HEK293 (cell line): Measurements from ENCODE around the gene DDAH1.
"Not testable (repeated sequence)": the region's sequence is repeated elsewhere in the genome, so short reads cannot be mapped to it uniquely, and the experiment has no call there.

Experiments
- CTCF ChIA-PET: fragments of 350-600 bp; formaldehyde crosslinking; extraction: SDS; loops from one replicate; lab custom pipeline; 2021; ENCODE audit warnings: antibody characterized with exemption; lab: Yijun Ruan, JAX
- POLR2A ChIA-PET: fragments of 300-600 bp; formaldehyde crosslinking; extraction: SDS; loops from one replicate; lab custom pipeline; 2020; ENCODE audit warnings: antibody characterized with exemption, inconsistent platforms; lab: Yijun Ruan, JAX
- H3K27ac ChIP-seq: fragments of 200-500 bp; sonication (Bioruptor generic); 2 replicates; pipeline ENCODE4 v1.5.1; 2014; ENCODE audit warnings: low read depth, low read length, control low read depth, inconsistent platforms; ENCODE audit errors: extremely low read depth
- H3K36me3 ChIP-seq, 2 experiments: fragments of 200-500 bp in 1 of 2; sonication (Bioruptor generic) in 1 of 2; 1 replicate in 1 of 2; 2 replicates in 1 of 2; pipeline ENCODE4 v1.5.1; 2014 to 2017; ENCODE audit warnings: inconsistent platforms in 2 of 2, low read length in 2 of 2; ENCODE audit not compliant: control insufficient read depth in 2 of 2, insufficient read depth in 1 of 2
- H3K4me1 ChIP-seq: fragments of 200-500 bp; sonication (Bioruptor generic); 2 replicates; pipeline ENCODE4 v1.5.1; 2014; ENCODE audit warnings: mild to moderate bottlenecking, low read length, inconsistent platforms; ENCODE audit not compliant: control insufficient read depth, insufficient read depth
- H3K4me3 ChIP-seq: 2 replicates; pipeline ENCODE4 v1.5.1; 2011; ENCODE audit warnings: low read depth, mild to moderate bottlenecking, control low read depth, low read length, moderate library complexity
- H3K9me3 ChIP-seq: fragments of 200-500 bp; sonication (Bioruptor generic); 2 replicates; pipeline ENCODE4 v1.5.1; 2014; ENCODE audit warnings: low read depth, low read length, inconsistent platforms; ENCODE audit not compliant: control insufficient read depth, insufficient read depth
- KLF8 ChIP-seq: fragments of 450-650 bp; formaldehyde crosslinking; IDR thresholded peaks from 2 replicates; pipeline ENCODE4 v1.5.1; 2016; ENCODE audit warnings: missing biosample characterization, missing genetic modification characterization
- SP7 ChIP-seq: fragments of 450-650 bp; formaldehyde crosslinking; IDR thresholded peaks from 2 replicates; pipeline ENCODE4 v1.5.1; 2016; ENCODE audit warnings: missing biosample characterization, missing genetic modification characterization
- ZFP41 ChIP-seq: fragments of 450-650 bp; formaldehyde crosslinking; IDR thresholded peaks from 2 replicates; pipeline ENCODE4 v1.5.1; 2016; ENCODE audit warnings: missing biosample characterization, missing genetic modification characterization, borderline replicate concordance
- ZNF146 ChIP-seq: fragments of 450-650 bp; formaldehyde crosslinking; IDR thresholded peaks from 2 replicates; pipeline ENCODE4 v1.5.1; 2016; ENCODE audit warnings: missing biosample characterization, missing genetic modification characterization
- ZNF2 ChIP-seq: fragments of 450-650 bp; formaldehyde crosslinking; IDR thresholded peaks from 2 replicates; pipeline ENCODE4 v1.5.1; 2016; ENCODE audit warnings: missing biosample characterization, missing genetic modification characterization
- ZNF23 ChIP-seq: fragments of 450-650 bp; formaldehyde crosslinking; IDR thresholded peaks from 2 replicates; pipeline ENCODE4 v1.5.1; 2016; ENCODE audit warnings: missing biosample characterization, missing genetic modification characterization, borderline replicate concordance
- ZNF274 ChIP-seq, 2 experiments: fragments of 200-500 bp in 1 of 2; fragments of 450-650 bp in 1 of 2; sonication (Bioruptor generic) in 1 of 2; formaldehyde crosslinking in 1 of 2; IDR thresholded peaks; 2 replicates each; pipeline versions ENCODE4 v1.5.1 to v1.6.1; 2014 to 2016; ENCODE audit warnings: borderline replicate concordance in 1 of 2, inconsistent platforms in 1 of 2, low read length in 1 of 2, missing biosample characterization in 1 of 2, missing genetic modification characterization in 1 of 2
- ZNF292 ChIP-seq: fragments of 450-650 bp; formaldehyde crosslinking; IDR thresholded peaks from 2 replicates; pipeline ENCODE4 v1.5.1; 2016; ENCODE audit warnings: low read depth, missing biosample characterization, missing genetic modification characterization, borderline replicate concordance
- ZNF394 ChIP-seq: fragments of 450-650 bp; formaldehyde crosslinking; IDR thresholded peaks from 2 replicates; pipeline ENCODE4 v1.5.1; 2016; ENCODE audit warnings: missing biosample characterization, missing genetic modification characterization, mild to moderate bottlenecking, moderate library complexity, borderline replicate concordance
- ZNF404 ChIP-seq: fragments of 450-650 bp; formaldehyde crosslinking; IDR thresholded peaks from 2 replicates; pipeline ENCODE4 v1.5.1; 2017; ENCODE audit warnings: missing biosample characterization, missing genetic modification characterization
- ZNF426 ChIP-seq: fragments of 450-650 bp; formaldehyde crosslinking; IDR thresholded peaks from 2 replicates; pipeline ENCODE4 v1.5.1; 2017; ENCODE audit warnings: missing biosample characterization, missing genetic modification characterization, mild to moderate bottlenecking, inconsistent platforms, moderate library complexity
- ZNF548 ChIP-seq: fragments of 450-650 bp; formaldehyde crosslinking; IDR thresholded peaks from 2 replicates; pipeline ENCODE4 v1.5.1; 2016; ENCODE audit warnings: missing biosample characterization, missing genetic modification characterization
- ZNF580 ChIP-seq: fragments of 450-650 bp; formaldehyde crosslinking; IDR thresholded peaks from 2 replicates; pipeline ENCODE4 v1.5.1; 2016; ENCODE audit warnings: missing biosample characterization, missing genetic modification characterization
- ZNF654 ChIP-seq: fragments of 450-650 bp; formaldehyde crosslinking; IDR thresholded peaks from 2 replicates; pipeline ENCODE4 v1.5.1; 2016; ENCODE audit warnings: low read depth, missing biosample characterization, missing genetic modification characterization
- ZNF76 ChIP-seq: fragments of 450-650 bp; formaldehyde crosslinking; IDR thresholded peaks from 2 replicates; pipeline ENCODE4; 2016; ENCODE audit warnings: low read depth, missing biosample characterization, missing genetic modification characterization, borderline replicate concordance
- ZNF837 ChIP-seq: fragments of 450-650 bp; formaldehyde crosslinking; IDR thresholded peaks from 2 replicates; pipeline ENCODE4 v1.5.1; 2016; ENCODE audit warnings: missing biosample characterization, missing genetic modification characterization
- ZSCAN30 ChIP-seq: fragments of 450-650 bp; IDR thresholded peaks from 2 replicates; pipeline ENCODE4 v1.5.1; 2018; ENCODE audit warnings: missing biosample characterization, mild to moderate bottlenecking, missing genetic modification characterization, moderate library complexity

The DDAH1 gene

GRCh38 chr1:85465099-85465785, at the start of gene DDAH1 (continued):
- TF ChIP-seq ZSCAN30 (tag by site-specific recombination) (peak; percentile 50; the same call in 1 of the 2 replicates), ZNF76 (peak; percentile 70), ZNF394 (tag by site-specific recombination) (0 out of 2 replicates have a peak, but pooled peaks have one; percentile 20)

GRCh38 chr1:85513998-85514397, 49.0 kb upstream of the DDAH1 start:
- H3K27ac ChIP-seq, H3K9me3 ChIP-seq, CTCF ChIA-PET, H3K4me1 ChIP-seq, H3K36me3 ChIP-seq, H3K4me3 ChIP-seq: not testable (repeated sequence)
- TF ChIP-seq ZNF146 (peak; percentile 92), ZNF580 (tag by site-specific recombination) (0 out of 2 replicates have a peak, but pooled peaks have one; percentile 63)
- TF ChIP-seq, all 188 proteins: peak for 2; not testable (repeated sequence) for 186
- POLR2A ChIA-PET: not testable (repeated sequence)

GRCh38 chr1:85504417-85504816, 39.5 kb upstream of the DDAH1 start:
- Histone ChIP-seq H3K27ac (no peak overlapping the region), H3K4me1 (no peaks in the 10 kb centered on the region)
- TF ChIP-seq ZFP41 (tag by site-specific recombination): no peak
- TF ChIP-seq ZNF274 (IDR thresholded peaks at IDR 0.05; ENCODE audit: low read length): no peak
- no peak for TF ChIP-seq ZNF274 (tag by site-specific recombination; IDR thresholded peaks at IDR 0.05; ENCODE audit: borderline replicate concordance)
- TF ChIP-seq ZNF2 (tag by site-specific recombination): no peak
- no peak for TF ChIP-seq SP7 (tag by site-specific recombination)
- TF ChIP-seq ZNF404 (tag by site-specific recombination): no peak
- TF ChIP-seq KLF8 (tag by site-specific recombination): no peak
- no peak for TF ChIP-seq ZNF23 (tag by site-specific recombination)
- TF ChIP-seq ZNF548 (tag by site-specific recombination): no peak
- no peak for TF ChIP-seq ZNF426
- TF ChIP-seq ZNF837 (tag by site-specific recombination): no peak
- TF ChIP-seq, all 188 proteins: peak for 0
- no peaks in the 10 kb centered on the region for H3K9me3 ChIP-seq
- H3K4me3 ChIP-seq: no peak overlapping the region
- ChIA-PET CTCF (interaction anchor here (1.1 kb wide), 1 partner anchor 160 kb away, joined by 7 read pairs; no protein-coding TSS in a partner anchor), POLR2A (no interaction called here)
- H3K36me3 ChIP-seq: no peaks in the 10 kb centered on the region

GRCh38 chr1:85502625-85503083, 37.7 kb upstream of the DDAH1 start:
- ChIA-PET CTCF (interaction anchor here (0.8 to 1.6 kb wide), 8 partner anchors 9 to 194 kb away, joined by 3 to 5 read pairs (median 4); no protein-coding TSS in a partner anchor), POLR2A (interaction anchor here (1.4 kb wide), 1 partner anchor 37 kb away, joined by 3 read pairs; the partner anchor contains the start of gene DDAH1)
- H3K9me3 ChIP-seq: no peaks in the 10 kb centered on the region
- no peak overlapping the region for H3K27ac ChIP-seq
- no peak overlapping the region for H3K4me3 ChIP-seq
- TF ChIP-seq ZNF292 (no peak), ZNF654 (tag by site-specific recombination) (peak; percentile 13; the same call in 1 of the 2 replicates), ZNF146 (no peak)
- no peaks in the 10 kb centered on the region for H3K4me1 ChIP-seq
- no peaks in the 10 kb centered on the region for H3K36me3 ChIP-seq
